GM12878 (cell line): Measurements from ENCODE around the gene KIF14. TPM values are rescaled to one million over a fixed set of nuclear protein-coding genes. Genes with fewer than 3 reads are reported as not detected.

Experiments
- ATAC-seq: fragments of 200-7000 bp; cut with Tn5 transposase; 3 replicates; pipeline ENCODE4 v1.9.1; 2020; ENCODE audit warnings: mild to moderate bottlenecking, moderate library complexity
- BruUV-seq: library from RNA; stranded (reverse); fragments of 400-500 nt; replicated peaks from 2 replicates; lab custom pipeline; 2021; lab: Mats Ljungman, UMichigan
- CTCF ChIA-PET: fragments of 300-600 bp; sonication (Branson Sonifier 250); formaldehyde crosslinking; extraction: SDS; loops from one replicate; lab custom pipeline; 2021; ENCODE audit warnings: inconsistent platforms; lab: Yijun Ruan, JAX
- POLR2A ChIA-PET: fragments of 350-600 bp; formaldehyde crosslinking; extraction: SDS; loops from one replicate; lab custom pipeline; 2021; ENCODE audit warnings: inconsistent platforms; lab: Charles Lee
- RAD21 ChIA-PET: fragments of 300-600 bp; sonication (Branson Sonifier 250); formaldehyde crosslinking; loops from one replicate; lab custom pipeline; 2023; ENCODE audit warnings: antibody characterized with exemption; ENCODE audit not compliant: unreplicated experiment; lab: Charles Lee
- SMC1A ChIA-PET: fragments of 300-600 bp; sonication (Branson Sonifier 250); formaldehyde crosslinking; loops from one replicate; lab custom pipeline; 2023; ENCODE audit not compliant: unreplicated experiment, uncharacterized antibody; lab: Charles Lee
- DNase-seq: peaks from one replicate; pipeline ENCODE4 v3.0.0-alpha.2; 2011; ENCODE audit warnings: low read depth, low spot score
- FAIRE-seq: peaks from 3 replicates; lab custom pipeline; 2011; peaks lifted over from hg19 to GRCh38; lab: Jason Lieb, UNC
- H2AFZ ChIP-seq: 2 replicates; pipeline ENCODE4 v1.6.0; 2011; ENCODE audit warnings: low read depth, low read length, control low read depth; ENCODE audit not compliant: control insufficient read depth
- H3K27ac ChIP-seq: 2 replicates; pipeline ENCODE4 v1.5.1; 2011; ENCODE audit warnings: control low read depth; ENCODE audit not compliant: control insufficient read depth, insufficient read depth
- H3K27me3 ChIP-seq, 2 experiments: replicated peaks in 1 of 2; 2 replicates each; pipeline versions ENCODE4 v1.6.0 to v1.6.1; 2011; ENCODE audit warnings: low read length in 1 of 2; ENCODE audit not compliant: control insufficient read depth in 2 of 2, insufficient read depth in 2 of 2
- H3K36me3 ChIP-seq, 2 experiments: 2 replicates each; pipeline ENCODE4 v1.5.1; 2011; ENCODE audit warnings: low read length in 1 of 2; ENCODE audit not compliant: control insufficient read depth in 2 of 2, insufficient read depth in 2 of 2
- H3K4me1 ChIP-seq: 2 replicates; pipeline ENCODE4 v1.6.1; 2011; ENCODE audit warnings: mild to moderate bottlenecking, low read length, moderate library complexity, mixed read lengths; ENCODE audit not compliant: control insufficient read depth, insufficient read depth
- H3K4me2 ChIP-seq: 2 replicates; pipeline ENCODE4 v1.6.0; 2011; ENCODE audit warnings: control low read depth; ENCODE audit not compliant: control insufficient read depth, insufficient read depth
- H3K4me3 ChIP-seq: fragments of 200-600 bp; sonication (generic); 2 replicates; pipeline ENCODE4 v1.5.1; 2016
- H3K79me2 ChIP-seq: 2 replicates; pipeline ENCODE4 v1.6.0; 2011; ENCODE audit warnings: low read length; ENCODE audit not compliant: control insufficient read depth, insufficient read depth
- H3K9ac ChIP-seq: 2 replicates; pipeline ENCODE4 v1.8.0; 2011; ENCODE audit warnings: low read length, control low read depth, mixed read lengths; ENCODE audit not compliant: control insufficient read depth, insufficient read depth
- H3K9me3 ChIP-seq: replicated peaks from 3 replicates; pipeline ENCODE4 v1.5.1; 2011; ENCODE audit warnings: mild to moderate bottlenecking, low read length; ENCODE audit not compliant: control insufficient read depth, insufficient read depth
- H4K20me1 ChIP-seq: 2 replicates; pipeline ENCODE4 v1.6.0; 2011; ENCODE audit not compliant: control insufficient read depth, insufficient read depth
- CREM ChIP-seq: IDR thresholded peaks from 2 replicates; pipeline ENCODE4 v1.6.1; 2014; ENCODE audit warnings: antibody characterized with exemption, low read depth
- EED ChIP-seq: sonication (generic); IDR thresholded peaks from 2 replicates; pipeline ENCODE4 v1.6.1; 2016; ENCODE audit warnings: antibody characterized with exemption, low read depth
- EGR1 ChIP-seq, 2 experiments: IDR thresholded peaks; 1 replicate in 1 of 2; 2 replicates in 1 of 2; pipeline ENCODE4 v1.6.1; 2011 to 2012; ENCODE audit warnings: low read depth in 2 of 2, low read length in 2 of 2, borderline replicate concordance in 1 of 2, mild to moderate bottlenecking in 1 of 2, moderate library complexity in 1 of 2
- ESRRA ChIP-seq: IDR thresholded peaks from 2 replicates; pipeline ENCODE4 v1.6.1; 2012; ENCODE audit warnings: mild to moderate bottlenecking, low read length, improper control_type of control experiment
- IRF4 ChIP-seq: IDR thresholded peaks from 2 replicates; pipeline ENCODE4 v1.6.1; 2011; ENCODE audit warnings: low read depth, low read length
- JUNB ChIP-seq: IDR thresholded peaks from 2 replicates; pipeline ENCODE4 v1.6.1; 2016; ENCODE audit warnings: antibody characterized with exemption, mild to moderate bottlenecking
- MEF2B ChIP-seq: fragments of 450-650 bp; IDR thresholded peaks from 2 replicates; pipeline ENCODE4 v1.6.1; 2018; ENCODE audit warnings: mild to moderate bottlenecking, moderate library complexity; ENCODE audit not compliant: partially characterized antibody, poor library complexity, severe bottlenecking
- MTA2 ChIP-seq: fragments of 450-650 bp; IDR thresholded peaks from 2 replicates; pipeline ENCODE4 v1.6.1; 2016; ENCODE audit warnings: low read depth, mild to moderate bottlenecking, moderate library complexity
- MXI1 ChIP-seq: fragments of 150-350 bp; IDR thresholded peaks from 2 replicates; pipeline ENCODE4 v1.6.1; 2011; ENCODE audit warnings: low read depth, mild to moderate bottlenecking, inconsistent platforms, low read length, improper control_type of control experiment
- NBN ChIP-seq: fragments of 450-650 bp; IDR thresholded peaks from 2 replicates; pipeline ENCODE4 v1.6.1; 2016
- NFIC ChIP-seq: IDR thresholded peaks from 2 replicates; pipeline ENCODE4 v1.6.1; 2012; ENCODE audit warnings: low read depth, mild to moderate bottlenecking, inconsistent platforms, low read length, moderate library complexity
- NFXL1 ChIP-seq: fragments of 450-650 bp; IDR thresholded peaks from 2 replicates; pipeline ENCODE4 v1.6.1; 2017; ENCODE audit warnings: antibody characterized with exemption, mild to moderate bottlenecking, borderline replicate concordance
- NFYA ChIP-seq: IDR thresholded peaks from 2 replicates; pipeline ENCODE4 v1.6.1; 2011; ENCODE audit warnings: low read depth, mild to moderate bottlenecking, low read length, improper control_type of control experiment, borderline replicate concordance
- PAX8 ChIP-seq: fragments of 450-650 bp; IDR thresholded peaks from 2 replicates; pipeline ENCODE4 v1.6.1; 2017; ENCODE audit warnings: mild to moderate bottlenecking, moderate library complexity
- PKNOX1 ChIP-seq: fragments of 450-650 bp; IDR thresholded peaks from 2 replicates; pipeline ENCODE4 v1.6.1; 2016; ENCODE audit warnings: mild to moderate bottlenecking
- PML ChIP-seq: IDR thresholded peaks from 2 replicates; pipeline ENCODE4 v1.6.1; 2012; ENCODE audit warnings: low read length, inconsistent platforms
- SIN3A ChIP-seq: IDR thresholded peaks from 2 replicates; pipeline ENCODE4 v1.6.1; 2012; ENCODE audit warnings: low read depth, low read length, improper control_type of control experiment
- SMAD1 ChIP-seq: fragments of 450-650 bp; IDR thresholded peaks from 2 replicates; pipeline ENCODE4 v1.6.1; 2018; ENCODE audit warnings: mild to moderate bottlenecking, low read depth; ENCODE audit not compliant: partially characterized antibody
- SMAD5 ChIP-seq: IDR thresholded peaks from 2 replicates; pipeline ENCODE4 v1.6.1; 2016; ENCODE audit warnings: antibody characterized with exemption, low read depth
- WRNIP1 ChIP-seq: IDR thresholded peaks from 2 replicates; pipeline ENCODE4 v1.6.1; 2011; ENCODE audit warnings: low read depth, low read length, improper control_type of control experiment, borderline replicate concordance
- YY1 ChIP-seq: IDR thresholded peaks from 2 replicates; pipeline ENCODE4 v1.6.1; 2011; ENCODE audit warnings: low read depth, mild to moderate bottlenecking, low read length
- ZSCAN29 ChIP-seq: fragments of 450-650 bp; IDR thresholded peaks from 2 replicates; pipeline ENCODE4 v1.6.1; 2017; ENCODE audit warnings: mild to moderate bottlenecking, moderate library complexity
- WGBS: methylation state at CpG from one replicate; pipeline ENCODE4 v1.1.6; 2016; ENCODE audit warnings: low lambda C conversion rate; ENCODE audit not compliant: insufficient replicate concordance, insufficient coverage; ENCODE audit errors: missing lambda C conversion rate; 5-methylcytosine and 5-hydroxymethylcytosine counted together
- in situ Hi-C: fragments of 300-500 bp; cut with MboI; formaldehyde crosslinking; loops from 9 replicates; pipeline ENCODE4 v1.14.3; 2018; ENCODE audit warnings: mixed read lengths
- intact Hi-C: fragments of 100-400 bp; cut with micrococcal nuclease; formaldehyde crosslinking; loops from one replicate; pipeline ENCODE4 v1.14.2; 2022; ENCODE audit not compliant: unreplicated experiment
- polyA plus RNA-seq, 11 experiments: library from polyadenylated mRNA; depleted of rRNA in 4 of 11; unstranded in 6 of 11; stranded (reverse) in 5 of 11; fragments of >200 nt; fragmentation: Nextera tagmentation in 4 of 11; fragmentation: Illumina TruSeq in 1 of 11; extraction: Ambion mirVana in 4 of 11; extraction: Trizol in 1 of 11; gene quantifications; 1 replicate in 1 of 11; 2 replicates in 10 of 11; pipeline versions ENCODE4 v1.2.1 to v1.2.3, GENCODE V29; 2011 to 2016; ENCODE audit warnings: inconsistent platforms in 2 of 11, missing spikeins in 2 of 11, low read depth in 1 of 11
- total RNA-seq, 4 experiments: library from RNA; depleted of rRNA in 3 of 4; stranded (reverse); fragments of >200 nt in 3 of 4; fragmentation: Illumina TruSeq in 1 of 4; extraction: Trizol in 1 of 4; gene quantifications; 2 replicates each; pipeline versions ENCODE4 v1.2.1 to v1.2.3, GENCODE V29; 2013 to 2021
- TF ChIP-seq, protein P1 (sequence below): IDR thresholded peaks from 2 replicates; pipeline ENCODE4 v1.6.1; 2011; ENCODE audit warnings: borderline replicate concordance, low read depth, mild to moderate bottlenecking, moderate library complexity, mixed read lengths, low read length; ENCODE audit not compliant: insufficient read depth; ENCODE audit errors: extremely low read length

The KIF14 gene
- total and polyA plus RNA-seq, 10 of the 15 experiments (the other 5 are each of a cell fraction or from before 2014, with no cell fraction given): 6.8 to 25.5 (median 14.4) TPM

DNA sequence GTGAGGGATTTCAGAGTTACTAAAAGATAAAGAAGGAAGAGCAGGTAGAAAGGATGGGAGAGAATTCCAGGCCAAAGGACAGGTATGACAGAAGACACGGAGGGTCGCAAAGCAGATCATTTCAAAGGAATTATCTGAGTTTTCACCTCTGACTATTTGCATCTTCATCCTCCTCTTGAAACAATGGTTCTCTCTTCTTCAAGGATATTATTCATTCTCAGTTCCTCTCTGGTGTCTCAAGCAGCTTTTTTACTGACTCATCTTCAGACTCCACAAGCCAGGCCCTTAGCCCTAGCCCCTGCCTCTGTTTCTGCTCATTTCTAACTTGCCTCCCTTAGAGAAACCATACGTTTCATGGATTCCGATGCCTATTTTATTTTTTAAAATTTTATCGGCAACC lies 34.1 kb upstream of the KIF14 start (continued):
- TF ChIP-seq EGR1 (IDR thresholded peaks at IDR 0.05; ENCODE audit: borderline replicate concordance in 1 of 2, low read depth in 2 of 2, low read length in 2 of 2) (no peak), IRF4 (peak; percentile 91), ZSCAN29 (no peak), JUNB (peak; percentile 83), MTA2 (peak; percentile 82)

GRCh38 chr1:200653022-200653462 lies 32.5 kb upstream of the KIF14 start:
- DNase-seq: no peak
- Histone ChIP-seq H2AFZ (peak overlapping the region; percentile 34), H3K9me3 (no peaks in the 10 kb centered on the region), H3K9ac (peak overlapping the region; percentile 30; the same call in 1 of the 2 replicates), H3K27ac (peak overlapping the region; percentile 63), H3K36me3 (peaks cover 3 to 19% of the 10 kb centered on the region in 2 experiments; a peak in 3 of 4 replicates), H4K20me1 (no peaks in the 10 kb centered on the region), H3K4me2 (peak overlapping the region; percentile 77), H3K79me2 (no peaks in the 10 kb centered on the region), H3K4me3 (peak overlapping the region; percentile 1; the same call in 1 of the 2 replicates), H3K27me3 (no peaks in the 10 kb centered on the region), H3K4me1 (peaks cover 37% of the 10 kb centered on the region)
- in situ Hi-C loops (no loop called here), intact Hi-C loops (no loop called here)
- TSS peak; percentile 51 for BruUV-seq
- SMC1A ChIA-PET: interaction anchor here (0.5 to 3.1 kb wide), 7 partner anchors 9 to 113 kb away, joined by 3 to 12 read pairs (median 4); partner anchors contain the start of gene DDX59
- POLR2A ChIA-PET: interaction anchor here (0.6 to 1.1 kb wide), 4 partner anchors 17 to 251 kb away, joined by 3 to 6 read pairs (median 4); partner anchors contain the start of gene DDX59
- RAD21 ChIA-PET: interaction anchor here (0.6 to 2.9 kb wide), 5 partner anchors 12 to 29 kb away, joined by 3 to 12 read pairs (median 7); partner anchors contain the start of gene DDX59
- peak; percentile 42 for ATAC-seq
- peak; percentile 23 for FAIRE-seq
- 20% methylated on average over 5 of the region's 5 CpGs for WGBS
- CTCF ChIA-PET: interaction anchor here (0.6 to 2.4 kb wide), 2 partner anchors 18 to 31 kb away, joined by 3 to 6 read pairs; no protein-coding TSS in a partner anchor
- TF ChIP-seq SMAD1 (no peak), PML (0 out of 2 replicates have a peak, but pooled peaks have one; percentile 31), PKNOX1 (peak; percentile 86), NFYA (no peak), WRNIP1 (no peak), ESRRA (no peak), CREM (no peak), MEF2B (no peak), SIN3A (no peak), NBN (0 out of 2 replicates have a peak, but pooled peaks have one; percentile 23), EED (peak; percentile 68), SMAD5 (no peak), YY1 (0 out of 2 replicates have a peak, but pooled peaks have one; percentile 2), NFXL1 (no peak), MXI1 (no peak), NFIC (peak; percentile 51; the same call in 1 of the 2 replicates), PAX8 (no peak)
- TF ChIP-seq, protein P1, sequence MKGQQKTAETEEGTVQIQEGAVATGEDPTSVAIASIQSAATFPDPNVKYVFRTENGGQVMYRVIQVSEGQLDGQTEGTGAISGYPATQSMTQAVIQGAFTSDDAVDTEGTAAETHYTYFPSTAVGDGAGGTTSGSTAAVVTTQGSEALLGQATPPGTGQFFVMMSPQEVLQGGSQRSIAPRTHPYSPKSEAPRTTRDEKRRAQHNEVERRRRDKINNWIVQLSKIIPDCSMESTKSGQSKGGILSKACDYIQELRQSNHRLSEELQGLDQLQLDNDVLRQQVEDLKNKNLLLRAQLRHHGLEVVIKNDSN: no peak
